GM18508 (cell line): ENCODE results near the gene ZFC3H1.

Source experiments
- ATAC-seq: cut with Tn5 transposase; IDR thresholded peaks from one replicate; pipeline ENCODE4 v1.9.1; 2021; ENCODE audit warnings: moderate number of reproducible peaks; ENCODE audit not compliant: insufficient read depth, unreplicated experiment

ZFC3H1 gene

GRCh38 chr12:71639341-71639760 is 24.3 kb downstream of the ZFC3H1 start:
- no peak for ATAC-seq

GRCh38 chr12:71638499-71638898 is 25.1 kb downstream of the ZFC3H1 start:
- no peak for ATAC-seq

DNA sequence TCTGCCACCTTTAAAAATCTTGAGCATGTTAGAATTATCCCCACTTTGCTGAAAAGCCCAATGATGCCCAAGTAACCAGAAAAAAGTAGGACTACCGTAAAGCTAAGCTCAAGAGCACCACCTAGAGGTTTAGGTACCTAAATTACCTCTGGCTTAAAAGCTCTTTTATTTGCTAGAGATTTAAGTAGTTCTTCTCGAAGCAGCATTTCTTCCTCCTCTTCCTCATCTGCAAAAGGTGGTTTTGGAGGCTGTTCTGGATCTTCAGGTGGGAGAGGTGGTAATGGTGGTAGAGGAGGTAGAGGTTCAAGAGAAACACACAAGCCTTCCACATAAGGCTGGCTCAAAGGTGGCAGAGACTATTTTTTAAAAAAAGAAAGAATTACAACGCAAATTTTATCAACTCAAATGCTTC is 26.9 kb downstream of the ZFC3H1 start:
- ATAC-seq = no peak

- no peak for ATAC-seq
These were observed 36.1 kb downstream of the ZFC3H1 start for GRCh38 chr12:71627438-71628002.

GRCh38 chr12:71626768-71627167 is 36.9 kb downstream of the ZFC3H1 start:
- ATAC-seq = no peak

DNA sequence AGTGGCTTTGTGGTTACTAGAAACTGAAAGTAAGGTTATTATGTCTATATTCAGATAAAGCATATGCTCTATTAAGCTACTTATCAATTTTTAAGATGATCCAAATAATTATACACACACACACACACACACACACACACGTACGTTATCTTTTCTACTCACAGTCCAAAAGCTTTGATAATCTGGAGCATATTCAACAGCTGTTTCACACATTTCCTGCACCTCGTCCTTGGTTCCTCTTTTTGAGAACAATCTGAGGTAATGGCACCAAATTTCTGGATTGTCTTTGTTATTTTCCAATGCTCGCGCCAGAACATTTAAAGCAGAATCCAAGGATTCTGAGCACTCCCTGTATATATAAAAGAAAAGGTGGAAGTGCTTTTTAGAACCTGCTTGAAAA is 37.5 kb downstream of the ZFC3H1 start:
- no peak for ATAC-seq

DNA sequence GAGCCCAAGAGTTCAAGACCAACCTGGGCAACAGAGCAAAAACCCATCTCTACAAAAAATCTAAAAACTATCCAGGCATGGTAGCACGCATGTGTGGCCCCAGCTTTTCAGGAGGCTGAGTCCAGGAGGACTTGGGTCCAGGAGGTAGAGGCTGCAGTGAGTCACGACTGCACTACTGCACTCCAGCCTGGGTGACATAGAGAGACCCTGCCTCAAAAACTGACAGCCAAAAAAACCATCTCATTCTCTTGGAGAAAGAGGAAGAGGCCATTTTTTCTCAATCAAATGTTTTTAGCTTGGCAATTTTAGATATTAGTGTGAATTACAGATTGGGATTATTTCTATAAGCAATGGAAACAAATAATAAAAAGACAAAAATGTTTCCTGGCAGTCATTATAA is 38.2 kb downstream of the ZFC3H1 start:
- no peak for ATAC-seq

- no peak for ATAC-seq
These were observed 41.7 kb downstream of the ZFC3H1 start for GRCh38 chr12:71621938-71622337.

DNA sequence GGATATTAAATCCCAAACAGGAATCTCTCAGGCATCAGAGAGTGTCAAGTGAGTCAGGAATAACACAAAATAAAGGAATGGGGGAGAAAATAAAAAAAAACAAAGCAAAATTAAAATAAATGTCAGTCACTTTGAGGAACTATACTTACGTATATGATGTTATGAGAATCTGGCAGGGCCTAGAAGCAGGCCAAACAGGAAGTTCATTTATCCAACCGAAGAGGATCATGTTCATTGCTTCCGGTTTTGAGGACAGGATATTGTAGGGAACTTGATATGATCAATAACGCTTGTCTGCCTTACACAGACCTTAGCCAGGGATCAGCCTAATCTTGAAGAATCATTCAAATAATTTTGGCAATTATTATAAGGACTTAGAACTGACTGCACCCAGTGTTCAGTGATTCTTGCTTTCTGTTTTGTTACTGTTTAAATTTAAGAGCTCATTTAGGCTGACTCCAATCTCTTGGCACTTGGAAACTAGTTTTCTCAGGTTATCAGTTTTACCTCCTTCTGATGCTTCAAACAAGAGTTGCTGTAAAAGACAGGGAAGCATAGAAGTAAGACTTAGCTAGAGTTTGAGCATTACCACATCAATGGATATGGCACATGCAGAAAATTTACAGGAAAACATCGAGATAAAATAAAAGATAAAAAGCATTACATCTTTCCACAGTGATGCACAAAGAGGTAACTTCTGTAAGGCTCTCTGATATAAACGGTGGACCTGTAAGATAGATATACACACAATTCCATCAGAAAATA is 53.4 kb downstream of the ZFC3H1 start:
- ATAC-seq = no peak

DNA sequence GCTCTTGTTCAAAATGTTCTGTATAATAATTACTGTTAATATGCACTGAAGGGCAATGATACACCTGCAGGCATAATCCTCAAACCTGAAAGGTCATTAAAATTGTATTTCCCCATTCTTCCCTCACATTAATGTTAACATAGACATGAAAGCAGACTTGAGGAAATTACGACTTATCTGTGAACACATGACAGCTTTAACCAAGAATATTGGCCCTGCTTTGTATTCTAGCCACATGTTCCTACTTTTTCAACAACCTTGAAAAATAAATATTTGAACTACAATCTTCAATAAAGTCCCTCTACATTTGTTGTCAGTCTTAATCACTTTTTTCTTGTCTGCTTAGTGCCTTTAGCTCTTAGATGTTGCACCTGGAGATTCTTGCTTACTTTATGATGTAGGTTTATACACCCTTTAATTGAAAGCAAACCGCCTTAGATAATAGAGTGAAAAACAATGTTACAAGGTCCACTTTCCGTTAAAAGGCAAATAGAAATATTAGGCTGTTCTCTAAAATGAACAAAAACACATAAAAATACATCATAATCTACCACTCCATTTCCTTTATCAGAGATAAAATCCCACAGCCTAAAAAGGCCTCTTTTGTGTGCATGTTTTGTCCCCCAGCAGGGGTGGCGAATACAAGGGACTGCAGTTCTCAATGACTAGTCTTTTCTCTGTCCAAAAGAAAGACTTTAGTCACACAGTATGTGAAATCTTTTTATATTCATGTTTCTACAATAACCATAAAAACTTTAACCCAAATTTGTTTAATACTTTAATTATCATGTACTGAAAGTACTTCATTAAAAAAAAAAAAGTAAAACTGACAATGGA is 55.9 kb downstream of the ZFC3H1 start:
- no peak for ATAC-seq

GRCh38 chr12:71605039-71605438 is 58.6 kb downstream of the ZFC3H1 start:
- ATAC-seq = no peak

GRCh38 chr12:71602761-71603577 is 60.7 kb downstream of the ZFC3H1 start:
- no peak for ATAC-seq

DNA sequence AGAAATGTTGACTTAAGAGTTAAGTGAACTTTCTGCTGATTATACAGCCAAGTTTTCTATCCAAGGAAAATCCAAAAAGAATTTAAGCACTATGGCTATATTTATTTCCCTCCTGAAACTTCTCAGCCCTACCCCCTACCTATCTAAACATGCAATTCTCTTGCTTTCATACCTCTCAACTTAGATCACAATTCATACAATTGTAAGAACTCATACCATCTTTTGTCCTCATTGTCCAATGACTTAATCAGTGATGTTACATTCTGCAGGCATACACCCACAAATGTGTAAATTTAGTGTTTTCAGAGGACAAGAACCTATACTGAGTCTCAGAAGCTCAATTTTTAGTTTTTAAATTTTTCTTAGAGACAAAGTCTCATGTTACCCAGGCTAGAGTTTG is 62.1 kb downstream of the ZFC3H1 start:
- no peak for ATAC-seq

GRCh38 chr12:71599210-71599609 is 64.4 kb downstream of the ZFC3H1 start:
- no peak for ATAC-seq

GRCh38 chr12:71594214-71594948 is 69.3 kb downstream of the ZFC3H1 start:
- ATAC-seq = no peak

GRCh38 chr12:71592841-71593240 is 70.8 kb downstream of the ZFC3H1 start:
- ATAC-seq = no peak

GRCh38 chr12:71591601-71592000 is 72.0 kb downstream of the ZFC3H1 start:
- no peak for ATAC-seq

DNA sequence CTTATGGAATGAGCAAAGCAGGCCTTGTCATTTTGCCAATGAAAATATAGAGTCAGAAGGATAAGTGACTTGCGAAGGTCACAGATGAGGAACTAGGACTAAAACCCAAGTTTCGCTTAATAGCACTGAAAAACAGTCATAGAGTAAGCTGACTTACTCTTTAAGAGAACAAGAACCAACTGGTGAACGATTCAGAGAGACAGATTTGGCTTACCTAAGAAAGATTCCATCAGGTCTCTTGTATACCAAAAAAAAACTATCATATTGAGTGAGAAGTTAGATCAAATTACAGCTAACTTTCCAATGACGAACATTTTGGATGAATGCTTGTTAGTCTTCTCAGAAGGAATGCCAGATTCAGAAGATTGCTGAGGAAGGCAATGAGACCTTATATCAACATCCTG is 74.2 kb downstream of the ZFC3H1 start:
- no peak for ATAC-seq

DNA sequence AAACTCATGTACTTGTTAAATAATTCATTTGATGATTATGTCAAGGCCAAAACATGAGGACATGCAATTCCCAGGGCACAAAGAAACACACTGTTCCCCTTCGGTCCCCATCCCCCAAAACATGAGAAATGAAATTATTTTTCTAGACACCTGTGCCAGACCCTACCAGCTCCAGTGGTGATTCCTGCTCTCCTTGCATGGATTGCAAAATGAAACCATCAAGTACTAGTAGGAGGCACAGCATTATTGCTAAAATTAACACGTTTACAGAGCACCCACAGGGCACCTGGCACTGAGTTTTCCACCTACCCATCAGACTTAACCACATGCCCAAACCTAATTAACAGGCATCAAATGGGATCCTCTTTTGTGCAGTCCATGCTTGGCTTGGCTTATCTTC is 76.6 kb downstream of the ZFC3H1 start:
- no peak for ATAC-seq

GRCh38 chr12:71585218-71585617 is 78.4 kb downstream of the ZFC3H1 start:
- no peak for ATAC-seq
